ENCODE measurements around the gene UBE2QL1.
"Not testable (repeated sequence)": the region's sequence is repeated elsewhere in the genome, so short reads cannot be mapped to it uniquely, and the experiment has no call there.

UBE2QL1 gene

DNA sequence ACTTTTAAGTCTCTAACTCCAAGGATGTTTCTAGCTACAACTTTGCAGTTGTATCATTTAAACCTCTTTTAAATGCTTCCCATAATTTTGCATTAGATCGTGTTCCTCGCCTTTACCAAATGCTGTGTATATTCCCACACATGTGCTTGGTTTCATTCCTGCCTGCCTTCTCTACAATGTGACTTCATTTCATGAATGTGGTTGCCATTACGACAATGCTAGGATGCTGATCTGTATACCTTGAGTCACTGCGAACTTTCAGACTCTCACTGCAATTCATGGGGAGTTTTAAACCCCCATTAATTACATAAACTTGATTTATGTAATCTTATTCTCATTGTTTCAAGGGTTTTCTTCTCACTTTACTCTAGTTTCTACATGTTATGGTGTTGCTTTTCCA is 50.3 kb downstream of the UBE2QL1 start:
- DNase-seq (ENCODE audit: low read depth) = no peak

GRCh38 chr5:6501701-6502100 is 53.0 kb downstream of the UBE2QL1 start:
- DNase-seq (ENCODE audit: low read depth) = no peak

GRCh38 chr5:6502421-6502820 is 53.8 kb downstream of the UBE2QL1 start:
- DNase-seq (ENCODE audit: low read depth) = no peak

DNA sequence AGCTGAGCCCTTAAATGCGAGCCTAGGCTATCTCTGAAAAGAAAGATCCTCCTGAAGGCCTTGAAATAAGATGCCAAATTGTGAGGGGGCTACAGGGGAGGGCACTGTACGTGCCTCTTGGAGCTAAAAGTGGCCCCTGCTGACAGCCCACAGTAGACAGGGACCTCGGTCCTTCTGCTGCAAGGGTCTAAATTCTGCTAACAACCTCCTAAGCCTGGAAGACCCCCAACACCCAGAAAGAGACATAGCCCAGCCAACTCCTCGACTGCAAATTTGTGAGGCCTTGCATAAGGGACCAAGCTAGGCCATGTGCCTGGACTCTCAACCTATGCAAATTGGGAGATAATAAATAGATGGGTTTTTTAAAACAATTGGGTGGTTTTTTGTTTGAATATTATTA is 54.7 kb downstream of the UBE2QL1 start:
- no peak for DNase-seq (ENCODE audit: low read depth)

- no peak for DNase-seq (ENCODE audit: low read depth)
Measured at GRCh38 chr5:6504677-6505415, 56.2 kb downstream of the UBE2QL1 start.

DNA sequence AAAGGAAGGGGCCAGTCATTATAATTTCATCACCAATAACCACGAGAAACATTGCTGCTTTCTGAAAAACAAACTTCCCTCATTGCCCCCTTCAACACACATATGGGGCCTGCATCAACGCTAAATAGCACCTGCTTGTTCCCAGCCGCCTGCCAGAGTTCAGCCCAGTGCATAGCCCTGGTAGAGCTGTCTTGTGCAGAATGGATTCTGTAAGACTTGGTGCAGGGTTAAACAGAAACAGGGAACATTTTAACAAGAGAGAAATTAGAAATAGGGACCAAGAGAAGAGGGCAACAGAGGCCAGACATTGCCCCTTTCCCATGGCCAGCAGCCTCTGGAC is 56.7 kb downstream of the UBE2QL1 start:
- DNase-seq (ENCODE audit: low read depth) = no peak

GRCh38 chr5:6505783-6506557 is 57.3 kb downstream of the UBE2QL1 start:
- no peak for DNase-seq (ENCODE audit: low read depth)

DNA sequence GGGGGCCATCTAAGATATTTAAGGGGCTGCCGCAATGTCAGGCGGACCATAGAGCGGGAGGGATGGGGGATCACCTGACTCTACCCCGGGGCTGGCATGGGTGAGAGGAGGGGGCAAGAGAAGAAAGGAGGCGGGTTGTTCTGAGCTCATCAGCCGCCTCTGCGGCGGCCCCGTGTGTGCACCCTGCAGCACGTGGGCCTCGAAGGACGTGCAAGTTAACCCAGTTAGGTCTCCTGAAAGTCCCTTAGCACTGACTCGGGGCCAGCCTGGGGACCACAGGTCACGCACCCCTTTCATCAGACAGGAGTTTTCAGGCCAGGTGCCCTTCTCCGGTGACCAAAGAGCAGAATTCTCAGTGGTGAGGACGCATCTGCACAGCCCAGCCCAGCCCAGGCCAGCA is 58.0 kb downstream of the UBE2QL1 start:
- DNase-seq (ENCODE audit: low read depth) = no peak

- DNase-seq (ENCODE audit: low read depth) = no peak
Measured at GRCh38 chr5:6508931-6509330, 60.3 kb downstream of the UBE2QL1 start.

- no peak for DNase-seq (ENCODE audit: low read depth)
Measured at GRCh38 chr5:6510132-6510531, 61.5 kb downstream of the UBE2QL1 start.

DNA sequence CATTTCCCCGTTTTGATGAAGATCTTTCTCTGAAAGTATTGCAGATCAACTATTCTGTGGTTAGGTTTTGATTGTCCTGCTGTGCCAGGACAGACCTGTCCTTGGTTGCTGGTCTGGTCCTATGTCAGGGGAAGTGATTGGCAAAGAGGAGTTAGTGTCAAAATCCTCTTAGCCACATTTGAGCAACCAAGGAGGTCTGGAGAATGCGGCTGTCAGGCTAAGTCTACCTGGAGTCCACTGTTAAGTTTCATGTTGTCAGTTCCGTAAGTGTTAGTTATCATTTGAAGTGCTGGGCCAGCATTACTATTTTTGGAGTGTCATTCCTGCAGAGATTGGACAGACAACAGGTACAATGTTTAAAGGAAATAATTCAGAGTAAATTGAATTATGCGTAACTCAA is 62.3 kb downstream of the UBE2QL1 start:
- DNase-seq (ENCODE audit: low read depth) = no peak

- not testable (repeated sequence) for DNase-seq (ENCODE audit: low read depth)
Measured at GRCh38 chr5:6515812-6516211, 67.2 kb downstream of the UBE2QL1 start.

DNA sequence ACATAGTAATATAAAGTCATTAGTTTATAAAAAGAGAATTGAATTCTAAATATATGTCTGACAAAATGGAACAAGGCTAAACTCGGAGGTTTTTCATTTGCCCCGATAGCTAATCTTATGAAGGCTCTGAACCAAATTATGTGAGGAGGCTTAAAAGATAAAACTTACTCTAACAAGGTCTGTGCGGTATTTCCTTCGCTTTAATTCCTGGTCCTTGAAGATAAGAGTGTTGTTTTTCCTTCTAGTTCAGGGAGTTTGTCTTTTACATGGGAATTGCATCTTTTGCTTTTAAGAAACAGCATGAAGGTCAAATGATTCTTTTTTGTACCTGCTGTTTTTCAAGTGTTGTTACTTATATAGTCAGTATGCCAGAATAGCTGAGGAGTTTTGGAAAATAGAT is 68.2 kb downstream of the UBE2QL1 start:
- DNase-seq (ENCODE audit: low read depth) = no peak

GRCh38 chr5:6517510-6517909 is 68.9 kb downstream of the UBE2QL1 start:
- DNase-seq (ENCODE audit: low read depth) = no peak

DNA sequence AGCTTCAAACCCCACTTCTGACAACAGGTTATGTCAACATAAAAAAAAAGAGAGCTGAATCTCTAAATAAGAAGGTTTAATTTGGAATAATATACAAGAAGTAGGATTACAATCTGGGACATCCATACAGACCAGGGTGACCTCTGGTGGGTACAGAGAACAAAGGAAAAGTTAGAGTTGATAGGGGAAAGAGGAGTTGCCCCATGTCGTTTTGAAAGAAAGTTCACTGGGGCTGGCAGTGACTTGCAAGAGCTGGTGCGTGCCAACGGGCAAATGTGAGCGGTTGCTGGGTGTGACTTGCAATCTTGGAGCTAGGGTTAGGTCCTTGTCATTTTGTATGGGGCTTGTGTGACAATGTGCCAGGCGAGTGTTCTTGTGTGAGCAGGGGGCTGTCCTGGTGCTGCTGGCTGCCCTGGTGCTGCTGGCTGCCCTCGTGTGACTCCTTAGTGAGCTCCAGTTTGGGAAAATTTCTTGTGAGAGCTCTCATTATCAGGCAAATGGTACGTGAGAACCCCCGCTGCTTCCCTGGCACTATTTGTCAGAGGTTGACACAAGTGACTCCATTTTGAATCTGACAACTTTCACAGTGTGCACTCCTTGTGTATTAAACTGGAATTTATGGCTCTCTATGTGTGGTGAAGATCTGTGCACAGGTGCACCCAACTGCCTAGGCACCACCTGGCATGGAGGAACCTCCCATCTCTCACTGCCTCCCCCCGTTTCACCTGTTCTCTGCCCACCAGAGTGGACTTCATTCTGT is 69.8 kb downstream of the UBE2QL1 start:
- DNase-seq (ENCODE audit: low read depth) = no peak

DNA sequence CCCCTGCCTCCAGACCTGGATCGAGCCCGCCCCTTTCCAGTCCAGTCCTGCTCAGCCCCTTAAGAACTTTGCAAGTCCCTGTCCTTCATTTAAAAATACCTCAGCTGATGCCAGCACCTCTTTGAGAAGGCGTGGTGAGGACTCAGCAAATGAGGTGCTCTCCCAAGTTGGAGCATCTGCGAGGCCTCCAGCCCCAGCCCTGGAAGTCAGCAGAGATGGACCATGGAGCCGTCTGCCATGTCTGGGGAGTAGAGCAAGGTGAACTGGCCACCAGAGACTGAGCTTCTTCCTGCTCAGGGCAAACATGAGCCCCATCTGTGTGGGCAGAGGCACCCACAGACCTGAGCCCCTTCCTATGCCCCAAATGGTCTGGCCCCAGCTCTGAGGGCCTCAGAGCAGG is 71.5 kb downstream of the UBE2QL1 start:
- no peak for DNase-seq (ENCODE audit: low read depth)

GRCh38 chr5:6522331-6522730 is 73.7 kb downstream of the UBE2QL1 start:
- no peak for DNase-seq (ENCODE audit: low read depth)

- no peak for DNase-seq (ENCODE audit: low read depth)
Measured at GRCh38 chr5:6522923-6523322, 74.3 kb downstream of the UBE2QL1 start.

GRCh38 chr5:6525422-6525821 is 76.8 kb downstream of the UBE2QL1 start:
- DNase-seq (ENCODE audit: low read depth) = no peak

GRCh38 chr5:6525910-6526309 is 77.3 kb downstream of the UBE2QL1 start:
- DNase-seq (ENCODE audit: low read depth) = no peak

GRCh38 chr5:6527749-6528455 is 79.2 kb downstream of the UBE2QL1 start:
- DNase-seq (ENCODE audit: low read depth) = no peak

DNA sequence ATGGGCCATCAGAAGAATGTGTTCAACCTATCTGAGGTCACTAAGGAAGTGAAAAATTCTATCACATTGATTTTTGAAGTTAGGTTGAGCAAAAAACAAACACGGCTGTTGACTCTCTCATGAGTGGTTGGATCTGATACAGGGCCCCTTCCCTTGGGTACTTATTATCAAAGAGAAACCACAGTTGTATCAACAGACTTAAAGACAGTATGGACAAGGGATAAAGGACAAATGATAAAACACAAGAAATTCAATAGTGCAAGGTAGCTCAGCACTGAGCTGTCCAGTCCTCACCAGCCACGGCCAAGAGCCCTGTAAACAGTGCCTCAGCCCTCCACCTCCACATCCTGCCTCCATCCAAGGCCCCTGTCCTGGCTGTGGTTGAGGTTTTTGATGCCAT is 86.9 kb downstream of the UBE2QL1 start:
- no peak for DNase-seq (ENCODE audit: low read depth)

All from stimulated activated CD8-positive, alpha-beta memory T cell treated with anti-CD3 and anti-CD28 coated beads, Interleukin-7, amount 100 ng/mL, for 24 hours (primary cell).